ENCODE results near the gene ACKR3. TPM values are rescaled to one million over a fixed set of nuclear protein-coding genes. Genes with fewer than 3 reads are reported as not detected.

ACKR3 gene
- total RNA-seq, 1 donor from 2014 or later: 75.6 TPM

DNA sequence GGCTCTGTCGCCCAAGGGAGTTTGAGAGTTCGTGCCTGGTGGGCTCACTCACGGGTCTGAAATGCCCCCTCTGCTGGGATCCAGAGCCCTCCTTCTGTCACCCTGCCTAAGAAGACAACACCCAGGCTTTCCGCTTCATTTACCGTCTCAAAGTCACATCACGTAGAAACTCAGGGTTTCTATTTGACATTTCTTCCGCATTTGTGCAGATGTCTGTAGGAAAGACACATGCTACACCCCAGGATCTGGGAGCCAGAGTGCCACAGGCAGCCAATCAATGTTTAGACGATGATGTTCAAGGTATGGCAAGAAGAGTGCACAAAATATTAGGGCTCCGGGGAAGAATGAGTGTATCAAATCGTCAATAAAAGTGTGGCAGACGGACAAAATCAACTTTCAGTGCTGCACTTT is 24.4 kb upstream of the ACKR3 start:
- Histone ChIP-seq H3K9me3 (peaks cover 0 to 9% of the 10 kb centered on the region in 2 donors), H3K4me1 (peaks cover 0 to 3% of the 10 kb centered on the region in 2 donors), H3K27me3 (no peaks in the 10 kb centered on the region), H3K36me3 (no peaks in the 10 kb centered on the region), H3K4me3 (no peak overlapping the region), H3K27ac (no peak overlapping the region)
- TF ChIP-seq, protein P1, sequence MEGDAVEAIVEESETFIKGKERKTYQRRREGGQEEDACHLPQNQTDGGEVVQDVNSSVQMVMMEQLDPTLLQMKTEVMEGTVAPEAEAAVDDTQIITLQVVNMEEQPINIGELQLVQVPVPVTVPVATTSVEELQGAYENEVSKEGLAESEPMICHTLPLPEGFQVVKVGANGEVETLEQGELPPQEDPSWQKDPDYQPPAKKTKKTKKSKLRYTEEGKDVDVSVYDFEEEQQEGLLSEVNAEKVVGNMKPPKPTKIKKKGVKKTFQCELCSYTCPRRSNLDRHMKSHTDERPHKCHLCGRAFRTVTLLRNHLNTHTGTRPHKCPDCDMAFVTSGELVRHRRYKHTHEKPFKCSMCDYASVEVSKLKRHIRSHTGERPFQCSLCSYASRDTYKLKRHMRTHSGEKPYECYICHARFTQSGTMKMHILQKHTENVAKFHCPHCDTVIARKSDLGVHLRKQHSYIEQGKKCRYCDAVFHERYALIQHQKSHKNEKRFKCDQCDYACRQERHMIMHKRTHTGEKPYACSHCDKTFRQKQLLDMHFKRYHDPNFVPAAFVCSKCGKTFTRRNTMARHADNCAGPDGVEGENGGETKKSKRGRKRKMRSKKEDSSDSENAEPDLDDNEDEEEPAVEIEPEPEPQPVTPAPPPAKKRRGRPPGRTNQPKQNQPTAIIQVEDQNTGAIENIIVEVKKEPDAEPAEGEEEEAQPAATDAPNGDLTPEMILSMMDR (IDR thresholded peaks at IDR 0.05): no peak
- intact Hi-C loops (cut with DNase I): no loop called here
- DNase-seq (ENCODE audit: low spot score in 2 of 2): no peak

- Histone ChIP-seq H3K27ac (no peak overlapping the region), H3K36me3 (no peaks in the 10 kb centered on the region), H3K27me3 (no peaks in the 10 kb centered on the region), H3K4me3 (no peak overlapping the region), H3K9me3 (peaks cover 0 to 9% of the 10 kb centered on the region in 2 donors), H3K4me1 (peaks cover 0 to 3% of the 10 kb centered on the region in 2 donors)
- TF ChIP-seq, protein P1 (IDR thresholded peaks at IDR 0.05): no peak
- intact Hi-C loops (cut with DNase I): no loop called here
- DNase-seq (ENCODE audit: low spot score in 2 of 2): no peak
Observed at GRCh38 chr2:236545814-236546480, 23.7 kb upstream of the ACKR3 start.

GRCh38 chr2:236546561-236547002 is 23.0 kb upstream of the ACKR3 start:
- TF ChIP-seq, protein P1 (IDR thresholded peaks at IDR 0.05): no peak
- no peak overlapping the region for H3K27ac ChIP-seq
- H3K4me3 ChIP-seq: no peak overlapping the region
- peaks cover 0 to 3% of the 10 kb centered on the region in 2 donors for H3K4me1 ChIP-seq
- peaks cover 0 to 9% of the 10 kb centered on the region in 2 donors for H3K9me3 ChIP-seq
- intact Hi-C loops (cut with DNase I): no loop called here
- no peak for DNase-seq (ENCODE audit: low spot score in 2 of 2)
- no peaks in the 10 kb centered on the region for H3K27me3 ChIP-seq
- no peaks in the 10 kb centered on the region for H3K36me3 ChIP-seq

DNA sequence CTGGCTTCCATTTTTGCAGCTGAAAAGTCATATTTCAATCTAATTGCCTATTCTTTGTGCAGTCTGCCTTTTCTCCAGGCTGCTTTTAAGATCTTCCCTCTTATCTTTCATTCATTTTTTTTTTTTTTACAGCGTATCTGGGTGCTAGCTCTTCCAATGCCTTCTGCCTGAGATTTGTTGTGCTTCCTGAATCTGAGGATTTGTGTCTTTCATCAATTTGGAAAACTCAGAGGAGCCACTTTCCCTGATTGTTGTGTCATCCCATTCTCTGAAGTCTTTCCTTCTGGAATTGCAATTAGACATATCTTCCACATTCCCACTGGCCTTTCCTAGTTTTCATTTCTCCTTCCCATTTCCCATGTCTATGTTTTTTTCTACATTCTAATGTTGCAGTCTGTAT is 21.9 kb upstream of the ACKR3 start:
- H3K36me3 ChIP-seq: no peaks in the 10 kb centered on the region
- intact Hi-C loops (cut with DNase I): no loop called here
- no peaks in the 10 kb centered on the region for H3K27me3 ChIP-seq
- TF ChIP-seq, protein P1 (IDR thresholded peaks at IDR 0.05): no peak
- H3K4me1 ChIP-seq: peaks cover 0 to 3% of the 10 kb centered on the region in 2 donors
- H3K9me3 ChIP-seq: peaks cover 0 to 9% of the 10 kb centered on the region in 2 donors
- no peak for DNase-seq (ENCODE audit: low spot score in 2 of 2)
- H3K4me3 ChIP-seq: no peak overlapping the region
- H3K27ac ChIP-seq: peak overlapping the region in 1 of 2 donors; percentile 19

GRCh38 chr2:236548179-236548921 is 21.3 kb upstream of the ACKR3 start:
- Histone ChIP-seq H3K9me3 (peaks cover 0 to 9% of the 10 kb centered on the region in 2 donors), H3K27me3 (no peaks in the 10 kb centered on the region), H3K4me1 (peaks cover 0 to 3% of the 10 kb centered on the region in 2 donors), H3K36me3 (no peaks in the 10 kb centered on the region), H3K4me3 (no peak overlapping the region), H3K27ac (peak overlapping the region; percentile 19 to 37)
- intact Hi-C loops (cut with DNase I): no loop called here
- TF ChIP-seq, protein P1 (IDR thresholded peaks at IDR 0.05): no peak
- no peak for DNase-seq (ENCODE audit: low spot score in 2 of 2)

Data from ascending aorta (tissue), 2 donors.